ENCODE measurements around the gene SERPINH1.

The SERPINH1 gene

DNA sequence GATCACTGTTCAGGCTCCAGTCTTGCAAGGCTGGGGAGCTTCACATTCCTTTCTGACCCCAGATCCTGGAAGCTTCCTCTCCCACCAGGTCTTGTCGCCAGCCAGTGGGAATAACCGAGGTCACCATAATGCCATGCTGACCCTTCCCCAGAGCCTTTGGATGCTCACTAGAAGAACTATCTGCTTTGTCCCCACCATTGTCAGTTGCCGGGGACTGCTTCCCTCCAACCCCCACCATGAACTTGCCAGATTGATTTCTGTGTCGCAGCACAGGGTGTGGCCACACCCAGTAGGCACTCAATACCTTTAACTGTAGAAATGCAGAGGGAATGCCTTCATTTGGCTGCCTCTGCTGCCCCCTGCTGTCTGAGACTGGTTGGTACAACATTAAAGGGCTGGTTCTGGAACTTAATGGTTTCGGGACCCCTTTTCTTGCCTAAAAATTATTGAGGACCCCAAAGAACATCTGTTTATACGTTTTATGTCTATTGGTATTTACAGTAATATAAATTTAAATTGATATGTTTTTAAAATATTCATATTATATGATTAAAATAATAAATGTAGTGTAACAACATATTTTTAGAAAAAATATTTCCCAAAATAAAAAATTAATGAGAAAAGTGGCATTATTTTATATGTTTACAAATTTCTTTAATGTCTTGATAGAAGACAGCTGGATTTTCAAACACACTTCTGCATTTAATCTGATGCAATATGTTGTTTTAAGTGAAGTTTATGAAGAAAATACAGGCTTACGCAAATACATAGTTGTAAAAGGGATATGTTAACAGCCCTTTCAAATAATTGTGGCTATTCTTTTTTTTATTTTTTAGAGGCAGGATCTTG lies 29.6 kb upstream of the SERPINH1 start:
- peak; percentile 50 to 73 for DNase-seq (ENCODE audit: low read depth in 2 of 2)

DNA sequence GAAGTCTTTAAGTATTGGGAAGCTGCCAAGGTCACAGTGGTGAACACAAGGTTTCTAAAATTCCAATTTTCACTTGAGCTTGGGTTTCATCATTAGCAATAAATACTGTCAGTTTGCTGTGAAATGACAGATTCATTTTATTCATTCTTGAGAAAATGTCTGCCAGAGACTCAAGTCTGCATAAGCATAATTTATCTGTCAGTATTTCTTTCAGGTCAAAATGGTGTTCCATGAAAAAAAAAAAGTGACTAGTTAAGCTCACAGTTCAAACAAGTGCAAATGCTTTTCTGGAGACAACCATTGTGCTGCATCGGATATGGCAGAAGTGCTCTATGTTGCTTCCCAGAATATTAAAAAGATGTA lies 28.2 kb upstream of the SERPINH1 start:
- no peak for DNase-seq (ENCODE audit: low read depth in 2 of 2)

DNA sequence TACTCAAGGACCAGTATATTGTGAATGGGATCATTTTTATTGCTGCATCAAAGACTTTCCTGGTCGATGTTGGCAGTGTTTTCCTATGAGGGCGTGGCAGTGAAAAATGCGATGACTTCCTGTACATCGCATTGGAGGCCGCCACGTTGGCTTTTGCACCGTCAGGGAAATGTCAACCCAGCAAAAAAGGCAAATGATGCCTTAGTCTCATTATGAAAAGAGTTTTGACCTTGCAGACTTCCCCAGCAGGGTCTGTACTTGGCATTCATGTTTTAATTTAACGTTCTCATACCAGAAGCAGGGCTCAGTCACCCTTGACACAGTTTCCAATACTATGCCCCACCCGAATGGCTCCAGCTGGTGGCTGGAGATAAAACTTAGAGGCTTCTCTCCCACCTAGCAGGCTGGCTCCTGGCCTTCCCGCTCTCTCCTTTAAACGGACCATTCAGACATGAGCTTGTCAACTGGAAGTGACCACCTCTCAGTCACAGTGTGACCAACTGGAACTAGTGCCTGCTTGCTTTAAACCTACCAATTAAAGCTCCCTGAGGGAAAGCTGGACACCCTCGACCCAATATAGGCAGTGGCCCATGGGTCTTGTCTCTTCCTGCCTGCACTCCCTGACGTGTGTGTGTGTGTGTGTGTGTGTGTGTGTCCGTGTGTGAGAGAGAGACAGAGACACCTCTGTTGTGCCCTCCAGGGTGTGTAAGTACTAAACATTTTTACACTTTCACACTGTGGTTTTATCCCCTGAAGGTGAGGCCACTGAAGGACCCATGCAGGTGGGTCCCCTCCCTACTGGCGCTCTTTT lies 27.6 kb upstream of the SERPINH1 start:
- no peak for DNase-seq (ENCODE audit: low read depth in 2 of 2)

DNA sequence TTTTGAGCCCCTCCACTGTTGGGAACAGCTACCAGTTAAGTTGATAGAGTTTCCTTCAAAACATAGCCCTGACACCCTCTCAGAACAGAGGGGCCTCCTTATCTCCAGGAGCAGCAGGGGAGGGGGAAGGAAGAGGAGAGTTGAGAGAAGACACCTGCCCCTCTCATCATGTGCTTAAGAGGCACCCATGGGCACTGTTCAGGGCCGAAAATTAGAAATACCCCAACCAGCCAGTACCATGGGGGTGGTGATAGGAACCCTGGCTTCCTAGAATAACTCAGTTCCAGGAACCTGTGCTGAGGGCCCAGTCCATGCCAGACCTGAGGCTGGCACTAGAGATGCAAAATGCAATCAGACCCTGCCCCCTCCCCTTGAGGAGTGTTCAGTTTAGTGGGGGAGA lies 27.0 kb upstream of the SERPINH1 start:
- DNase-seq (ENCODE audit: low read depth in 2 of 2), result no peak

DNA sequence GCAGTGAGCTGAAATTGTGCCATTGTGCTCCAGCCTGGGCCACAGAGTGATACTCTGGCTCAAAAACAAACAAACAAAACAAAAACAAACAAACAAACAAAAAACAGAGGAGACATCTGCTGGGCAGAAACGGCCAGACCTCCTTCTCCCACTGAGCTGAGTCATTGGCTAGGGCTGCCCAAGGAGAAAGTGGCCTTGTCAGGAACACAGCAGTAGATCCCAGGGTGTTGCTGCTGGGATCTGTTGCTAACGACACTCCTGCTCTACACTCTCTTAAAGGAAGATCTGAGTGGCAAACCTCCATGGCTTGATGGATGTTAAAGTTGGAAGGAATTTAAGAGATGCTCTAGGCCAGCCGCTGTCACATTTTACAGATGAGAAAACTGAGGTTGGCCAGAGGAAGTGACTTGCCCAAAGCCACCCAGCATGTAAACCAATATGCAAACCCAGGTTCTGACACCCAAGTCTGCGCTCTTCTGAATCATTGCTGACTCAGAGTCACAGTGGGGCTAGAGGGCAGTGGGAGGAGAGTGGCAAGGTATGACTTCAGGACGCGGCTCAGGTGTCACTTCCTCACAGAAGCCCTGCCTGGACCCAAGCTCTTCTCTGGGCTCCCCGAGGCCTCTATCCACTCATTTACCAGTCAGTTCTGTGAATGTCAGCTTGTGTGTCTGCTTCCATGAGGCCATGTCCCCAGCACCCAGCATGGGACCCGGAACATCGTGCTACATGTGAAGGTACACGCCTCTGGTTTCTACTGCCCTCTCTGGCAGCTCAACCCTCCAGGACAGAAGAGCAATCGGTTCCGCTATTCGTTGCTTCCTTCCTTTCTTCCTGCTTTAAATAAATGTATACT lies 25.0 kb upstream of the SERPINH1 start:
- DNase-seq (ENCODE audit: low read depth in 2 of 2), result peak in 1 of 2 experiments; percentile 19

DNA sequence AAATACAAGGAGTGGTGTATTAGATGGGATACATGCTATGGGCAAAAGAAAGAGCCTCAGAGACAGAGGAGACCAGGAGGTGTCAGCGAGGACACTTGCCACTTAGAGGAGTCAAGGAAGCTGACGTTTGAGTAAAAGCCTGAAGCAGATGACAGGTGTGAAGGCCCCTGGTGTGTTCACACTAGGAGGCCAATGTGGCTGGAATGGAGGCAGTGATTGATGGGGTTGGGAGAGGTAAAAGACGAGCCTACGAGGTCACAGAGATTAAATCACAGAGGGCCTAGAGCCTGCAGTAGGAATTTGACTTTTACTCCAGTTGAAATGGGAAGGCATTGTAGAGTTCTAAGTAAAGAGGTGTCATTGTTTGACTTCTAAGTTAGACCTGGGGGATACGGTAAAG lies 24.3 kb upstream of the SERPINH1 start:
- no peak for DNase-seq (ENCODE audit: low read depth in 2 of 2)

DNA sequence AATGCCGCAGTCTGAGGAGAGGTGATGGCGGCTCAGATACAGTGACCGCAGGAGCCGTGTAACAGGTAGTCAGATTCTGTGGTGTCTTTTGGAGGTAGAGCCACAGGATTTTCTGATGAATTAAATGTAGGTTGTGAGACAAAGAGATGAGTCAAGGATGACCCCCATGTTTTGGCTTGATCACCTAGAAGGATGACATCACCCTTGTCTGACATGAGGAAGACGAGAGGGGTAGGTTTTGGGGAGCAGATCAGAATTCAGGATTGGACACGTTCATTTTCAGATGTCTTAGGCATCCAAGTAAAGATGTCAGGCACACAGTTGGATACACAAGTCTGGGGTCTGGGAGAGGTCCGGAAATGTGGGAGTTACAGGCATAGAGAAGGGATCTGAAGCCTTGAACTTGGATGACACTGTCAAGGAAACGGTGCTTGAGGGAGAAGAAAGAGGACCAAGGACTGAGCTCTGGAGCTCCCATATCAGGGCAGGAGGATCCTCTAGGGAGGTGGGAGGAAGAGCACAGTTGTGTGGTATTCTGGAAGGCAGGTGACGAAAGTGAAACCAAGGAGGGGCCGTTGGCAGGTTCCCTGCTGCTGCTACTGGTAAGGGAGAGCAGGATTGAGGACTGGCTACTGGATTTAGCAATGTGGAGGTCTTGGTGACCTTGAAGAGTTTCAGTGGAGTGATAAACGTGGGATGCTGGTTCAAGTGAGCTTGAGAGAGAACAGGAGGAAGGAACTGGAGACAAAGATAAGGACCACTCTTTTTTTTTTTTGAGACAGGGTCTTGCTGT lies 23.7 kb upstream of the SERPINH1 start:
- no peak for DNase-seq (ENCODE audit: low read depth in 2 of 2)

DNA sequence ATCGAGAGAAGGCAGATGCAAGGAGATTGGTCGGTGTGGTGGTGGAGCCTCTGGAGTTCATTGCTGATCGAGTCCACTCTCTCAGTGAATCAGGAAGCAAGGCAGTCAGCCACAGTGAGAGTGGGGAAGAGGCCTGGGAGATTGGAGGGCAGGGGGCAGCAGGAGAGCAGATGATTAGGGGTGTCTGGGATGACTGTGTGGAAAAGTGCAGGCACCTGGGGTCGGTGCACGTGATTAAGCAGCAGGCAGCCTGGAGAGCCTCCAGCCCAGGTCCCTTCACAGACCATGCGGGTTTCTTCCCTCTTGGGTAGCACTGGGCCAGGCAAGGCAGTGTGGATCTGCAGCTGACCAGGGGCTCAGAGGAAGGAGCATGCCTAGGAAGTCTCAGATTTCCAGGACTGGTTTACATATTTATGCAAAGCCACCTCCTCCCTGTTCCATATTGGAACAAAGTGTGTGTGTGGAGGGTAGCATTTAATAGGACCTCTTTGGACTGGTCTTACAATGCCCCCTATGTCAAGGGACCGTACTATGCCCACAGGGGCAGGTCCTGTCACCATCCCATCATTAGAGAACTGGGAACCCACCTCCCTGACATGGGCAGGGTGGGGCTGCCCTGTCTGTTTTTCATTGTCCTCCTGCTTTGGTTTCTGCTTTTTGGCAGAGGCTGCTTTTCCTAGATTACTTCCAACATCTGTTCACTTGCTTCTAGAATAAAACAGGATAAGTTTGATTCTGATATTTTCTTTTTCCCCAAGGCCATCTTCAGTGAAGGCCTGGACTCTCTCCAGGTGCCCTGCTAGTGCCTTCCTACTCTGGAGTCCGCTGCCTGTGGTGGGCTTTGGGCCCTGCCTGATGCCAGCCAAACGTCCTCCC lies 22.4 kb upstream of the SERPINH1 start:
- DNase-seq (ENCODE audit: low read depth in 2 of 2), result no peak

DNA sequence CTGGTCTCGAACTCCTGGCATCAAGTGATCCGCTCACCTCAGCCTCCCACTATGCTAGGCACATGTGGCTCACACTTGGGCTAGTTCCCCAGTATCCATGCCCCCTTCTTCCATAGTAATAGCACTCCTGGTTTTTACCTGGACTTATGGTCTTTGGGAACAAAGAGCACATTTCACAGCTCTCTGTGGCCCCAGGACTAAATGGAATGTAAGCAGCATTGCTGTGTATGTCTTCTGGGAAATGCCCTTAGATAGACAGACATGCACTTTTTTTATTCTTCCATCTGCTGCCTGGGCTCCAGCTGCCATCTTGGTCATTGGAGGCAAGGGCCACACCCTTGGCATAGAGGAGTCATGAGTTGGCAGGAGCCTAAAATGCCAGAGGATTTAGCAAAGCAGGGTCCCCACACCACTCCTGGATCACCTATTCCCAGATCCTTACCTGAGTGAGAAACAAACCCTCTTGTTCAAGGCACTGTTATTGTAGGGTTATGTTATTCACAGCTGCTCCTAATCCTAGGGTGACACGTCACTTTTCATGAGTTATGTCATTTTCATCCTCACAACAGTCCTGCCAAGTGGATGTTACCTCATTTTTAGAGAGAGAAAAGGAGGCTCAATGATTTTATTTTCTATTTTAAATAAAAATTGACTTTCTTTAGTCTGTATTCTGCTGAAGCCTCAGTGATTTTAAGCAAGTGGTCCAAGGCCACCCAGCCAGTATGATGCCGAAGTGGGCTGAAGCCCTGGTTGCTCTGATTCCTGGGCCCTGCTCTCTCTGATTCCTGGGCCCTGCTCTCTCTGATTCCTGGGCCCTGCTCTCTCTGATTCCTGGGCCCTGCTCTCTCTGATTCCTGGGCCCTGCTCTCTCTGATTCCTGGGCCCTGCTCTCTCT lies 20.6 kb upstream of the SERPINH1 start:
- no peak for DNase-seq (ENCODE audit: low read depth in 2 of 2)

DNA sequence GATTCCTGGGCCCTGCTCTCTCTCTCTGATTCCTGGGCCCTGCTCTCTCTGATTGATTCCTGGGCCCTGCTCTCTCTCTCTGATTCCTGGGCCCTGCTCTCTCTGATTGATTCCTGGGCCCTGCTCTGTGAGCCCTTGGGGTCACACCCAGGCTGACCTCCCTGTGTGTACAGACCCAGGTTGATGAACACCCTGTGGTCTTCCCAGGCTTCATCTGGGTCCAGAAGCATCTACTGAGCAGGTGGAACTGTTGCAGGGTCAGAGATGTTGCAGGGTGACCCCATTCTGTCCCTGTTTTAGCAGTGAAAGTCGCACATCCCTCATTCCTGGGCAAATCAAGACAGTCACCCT lies 20.0 kb upstream of the SERPINH1 start:
- no peak for DNase-seq (ENCODE audit: low read depth in 2 of 2)

DNA sequence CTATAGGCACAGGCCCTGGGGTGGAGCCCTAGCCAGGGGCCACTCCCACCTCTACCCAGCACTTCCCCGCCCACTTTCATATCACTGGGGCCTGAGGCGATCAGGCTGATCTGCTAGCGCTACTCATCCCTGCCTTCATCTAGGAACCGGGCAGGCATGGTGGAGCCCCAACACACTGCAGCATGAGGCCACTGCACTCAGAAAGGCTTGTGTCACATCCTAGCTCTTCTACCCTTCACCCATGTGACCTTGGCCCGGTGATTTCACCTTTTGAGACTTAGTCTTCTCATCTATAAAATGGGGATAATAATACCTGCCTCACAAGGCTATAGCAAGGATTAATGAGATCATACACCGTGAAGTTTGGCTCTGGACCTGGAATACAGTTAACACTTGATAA lies 18.2 kb upstream of the SERPINH1 start:
- no peak for DNase-seq (ENCODE audit: low read depth in 2 of 2)

DNA sequence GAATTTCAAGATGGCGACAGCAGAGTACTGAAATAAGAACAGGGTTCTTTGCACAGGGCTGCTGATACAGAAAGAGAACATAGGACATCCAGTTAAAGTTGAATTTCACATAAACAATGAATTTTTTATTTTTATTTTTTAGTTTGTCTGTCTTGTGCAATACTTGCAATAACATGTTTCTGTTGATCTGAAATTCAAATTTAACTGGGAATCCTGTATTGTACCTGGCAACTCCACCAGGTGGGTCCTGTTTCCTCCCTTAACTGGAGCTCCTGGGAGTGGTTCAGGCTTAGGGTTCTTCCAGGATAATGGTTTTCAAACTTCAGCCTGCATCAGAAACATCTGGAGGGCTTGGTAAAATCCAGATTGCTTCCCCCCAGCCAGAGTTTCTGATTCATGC lies 14.9 kb upstream of the SERPINH1 start:
- DNase-seq (ENCODE audit: low read depth in 2 of 2), result no peak

DNA sequence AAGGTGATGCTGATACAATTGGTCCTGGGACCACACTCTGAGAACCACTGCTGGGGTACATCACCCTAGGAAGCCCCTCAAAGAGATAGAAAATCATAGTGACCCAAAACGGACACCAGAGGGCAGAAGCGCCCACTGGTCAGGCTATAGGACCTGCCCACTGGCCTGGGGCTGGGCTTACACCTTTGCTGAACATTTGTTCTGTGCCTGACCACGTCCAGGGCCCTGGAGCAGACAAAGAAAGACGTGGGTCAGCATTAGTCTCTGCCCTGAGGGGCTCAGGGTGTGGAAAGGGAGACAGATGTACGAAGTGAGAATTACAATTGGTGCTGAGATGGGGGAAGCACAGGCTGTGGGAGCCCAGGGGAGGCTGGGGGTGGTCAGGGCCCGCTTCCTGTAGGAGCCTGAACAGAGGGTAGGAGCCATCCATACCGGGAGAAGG lies 14.4 kb upstream of the SERPINH1 start:
- DNase-seq (ENCODE audit: low read depth in 2 of 2), result peak in 1 of 2 experiments; percentile 25

DNA sequence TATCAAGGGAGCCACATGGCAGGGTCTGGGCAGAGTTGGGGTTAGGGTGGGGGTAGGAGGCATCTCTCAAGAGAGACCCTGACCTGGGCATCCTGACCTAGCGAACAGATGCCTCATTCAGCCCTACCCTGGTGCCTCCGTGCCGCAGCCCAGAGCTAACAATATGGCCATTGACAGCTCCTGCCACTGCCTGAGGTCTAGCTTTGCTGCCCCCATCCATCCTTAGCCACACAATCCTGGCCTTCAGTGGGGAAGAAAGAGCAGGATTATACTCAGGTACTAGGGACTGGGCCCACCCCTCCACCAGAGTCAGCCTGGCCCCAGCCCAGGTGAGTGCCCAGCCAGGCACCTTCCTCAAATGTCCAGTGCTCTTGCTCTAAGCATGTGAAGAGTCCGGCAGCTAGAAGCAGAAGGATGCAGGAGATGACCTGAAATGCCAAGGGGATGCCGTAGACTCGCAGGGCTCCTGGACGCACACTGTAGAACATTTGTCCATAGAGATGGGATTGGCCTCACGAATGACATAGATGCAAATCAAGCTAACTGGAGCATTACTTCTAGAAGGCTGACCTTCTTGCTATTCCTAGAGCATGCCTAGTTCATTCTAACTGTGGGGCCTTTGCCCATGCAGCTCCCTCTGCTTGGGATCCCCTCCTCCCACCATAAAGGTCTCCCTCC lies 13.3 kb upstream of the SERPINH1 start:
- no peak for DNase-seq (ENCODE audit: low read depth in 2 of 2)

DNA sequence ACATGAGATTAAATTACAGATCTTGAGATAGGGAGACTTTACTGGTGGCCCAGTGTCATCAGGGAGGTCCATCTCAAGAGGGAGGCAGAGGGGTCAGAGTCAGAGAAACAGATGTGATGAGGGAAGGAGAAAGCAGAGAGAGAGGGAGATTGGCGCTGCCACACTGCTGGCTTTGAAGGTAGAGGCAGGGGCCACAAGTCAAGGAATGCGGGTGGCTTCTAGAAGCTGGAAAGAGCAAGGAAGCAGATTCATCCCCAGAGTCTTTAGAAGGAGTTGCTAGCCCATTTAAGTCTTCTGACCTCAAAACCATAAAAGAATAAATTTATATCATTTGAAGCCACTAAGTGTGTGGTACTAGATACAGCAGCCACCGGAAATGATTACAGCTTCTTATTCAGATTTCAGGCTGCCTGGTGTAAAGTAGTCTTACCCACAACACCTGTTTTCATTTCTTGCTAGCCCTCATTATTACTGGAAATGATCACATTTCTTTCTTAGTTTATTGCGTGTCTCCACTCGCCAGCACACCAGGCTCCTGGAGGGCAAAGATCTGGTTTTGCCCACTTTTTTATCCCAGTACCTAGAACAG lies 12.6 kb upstream of the SERPINH1 start:
- DNase-seq (ENCODE audit: low read depth in 2 of 2), result no peak

DNA sequence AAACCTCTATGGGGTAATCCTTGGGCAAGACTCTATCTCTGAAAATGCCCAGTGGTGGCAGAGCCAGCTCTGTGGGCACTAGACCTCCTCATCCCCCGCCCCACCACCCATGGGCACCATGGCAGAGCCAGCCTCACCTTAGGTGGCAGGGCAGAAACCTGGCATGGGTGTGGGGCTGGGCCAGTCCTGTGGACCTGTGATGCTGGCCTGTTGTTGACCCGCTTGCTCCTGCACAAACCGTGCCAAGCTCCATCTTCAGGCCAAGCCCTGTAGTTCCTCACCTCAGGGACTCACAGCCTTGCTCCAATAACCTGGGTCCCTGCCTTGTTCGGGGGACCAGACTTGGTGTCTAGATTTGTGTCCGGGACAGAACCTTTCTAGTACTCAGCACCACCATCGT lies 8.9 kb upstream of the SERPINH1 start:
- DNase-seq (ENCODE audit: low read depth in 2 of 2), result no peak

DNA sequence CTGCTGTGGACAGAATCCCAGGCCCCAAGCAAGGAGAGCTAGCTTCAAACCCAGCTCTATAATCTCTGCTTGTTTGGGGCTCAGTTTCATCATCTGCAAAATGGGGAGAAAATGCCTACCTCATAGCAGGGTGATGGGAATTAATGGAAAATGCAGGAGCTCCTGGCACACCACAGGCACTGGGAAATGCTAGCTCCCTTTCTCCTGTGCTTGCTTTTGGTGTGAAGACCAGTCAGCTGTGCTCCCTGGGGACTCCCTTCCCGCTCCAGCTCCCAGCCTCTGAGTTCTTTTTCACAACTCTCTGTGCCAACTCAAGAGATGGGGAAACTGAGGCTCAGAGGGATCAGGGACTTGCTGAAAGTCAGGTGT lies 8.2 kb upstream of the SERPINH1 start:
- no peak for DNase-seq (ENCODE audit: low read depth in 2 of 2)

DNA sequence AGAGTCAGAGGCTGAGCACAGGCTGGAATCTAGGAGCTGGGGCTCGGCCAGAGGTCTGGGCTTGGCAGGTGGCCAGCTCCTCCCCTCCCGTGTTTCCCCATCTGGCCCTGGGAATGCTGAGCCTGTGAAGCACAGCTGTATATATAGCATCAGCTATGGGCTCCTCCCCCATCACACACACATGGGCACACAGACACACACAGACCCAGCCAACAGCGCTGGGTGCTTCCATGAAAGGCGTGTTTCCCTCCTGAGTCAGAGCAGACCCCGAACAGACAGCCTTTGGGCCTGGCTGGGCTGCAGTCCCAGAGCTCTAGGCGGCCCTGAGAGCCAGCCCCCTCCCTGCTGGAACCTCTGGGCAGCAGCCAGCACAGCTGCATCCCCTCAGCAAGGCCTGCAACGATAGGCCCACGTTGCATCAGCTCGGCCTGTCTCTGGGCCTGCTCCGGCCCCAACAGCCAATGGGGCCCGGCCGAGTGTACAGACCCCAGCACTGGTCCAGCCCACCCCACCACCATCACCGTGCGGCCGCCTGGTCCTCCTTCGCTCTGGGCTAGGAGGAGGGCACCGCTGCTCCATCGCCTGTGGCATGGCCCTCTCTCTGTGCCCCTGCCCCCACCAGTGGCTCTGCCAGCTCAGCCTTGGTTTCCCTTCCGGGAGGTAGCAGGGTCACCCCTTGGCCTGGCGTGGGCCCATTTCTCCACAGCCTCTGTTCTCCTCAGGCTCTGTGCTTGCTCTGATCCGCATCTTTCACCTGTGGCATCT lies 7.6 kb upstream of the SERPINH1 start:
- DNase-seq (ENCODE audit: low read depth in 2 of 2), result no peak

Data from stimulated activated CD4-positive, alpha-beta T cell treated with anti-CD3 and anti-CD28 coated beads, Interleukin-12 subunit alpha, Interleukin-12 subunit beta, amount 100 ng/mL, for 24 hours (primary cell).